ENCODE measurements around the gene NUDC. TPM values are rescaled to one million over a fixed set of nuclear protein-coding genes. Genes with fewer than 3 reads are reported as not detected.

NUDC gene
- polyA plus RNA-seq, 1 of the 3 experiments (the other 2 are of a cell fraction): 153 TPM

- H3K4me3 ChIP-seq (ENCODE audit: low read depth in 2 of 2, low read length in 1 of 2): no peak overlapping the region
- TF ChIP-seq JUND (IDR thresholded peaks at IDR 0.05) (no peak), CHD2 (IDR thresholded peaks at IDR 0.05; ENCODE audit: low read length, partially characterized antibody) (no peak), FOXJ3 (CRISPR knock-in tag; IDR thresholded peaks at IDR 0.05) (no peak), FOXM1 (IDR thresholded peaks at IDR 0.05; ENCODE audit: low read depth) (no peak), YY1 (IDR thresholded peaks at IDR 0.05; ENCODE audit: low read depth) (no peak), SIN3A (IDR thresholded peaks at IDR 0.05; ENCODE audit: borderline replicate concordance, low read depth, low read length) (no peak), MXI1 (IDR thresholded peaks at IDR 0.05; ENCODE audit: low read depth, low read length) (no peak), MAX (IDR thresholded peaks at IDR 0.05; ENCODE audit: low read depth) (no peak), FOSL2 (IDR thresholded peaks at IDR 0.05; ENCODE audit: borderline replicate concordance, low read depth) (no peak), NRF1 (IDR thresholded peaks at IDR 0.05; ENCODE audit: low read depth, low read length) (no peak), TCF12 (IDR thresholded peaks at IDR 0.05) (no peak), POLR2AphosphoS5 (IDR thresholded peaks at IDR 0.05; ENCODE audit: low read depth, low read length) (no peak)
- TF ChIP-seq, protein P1, sequence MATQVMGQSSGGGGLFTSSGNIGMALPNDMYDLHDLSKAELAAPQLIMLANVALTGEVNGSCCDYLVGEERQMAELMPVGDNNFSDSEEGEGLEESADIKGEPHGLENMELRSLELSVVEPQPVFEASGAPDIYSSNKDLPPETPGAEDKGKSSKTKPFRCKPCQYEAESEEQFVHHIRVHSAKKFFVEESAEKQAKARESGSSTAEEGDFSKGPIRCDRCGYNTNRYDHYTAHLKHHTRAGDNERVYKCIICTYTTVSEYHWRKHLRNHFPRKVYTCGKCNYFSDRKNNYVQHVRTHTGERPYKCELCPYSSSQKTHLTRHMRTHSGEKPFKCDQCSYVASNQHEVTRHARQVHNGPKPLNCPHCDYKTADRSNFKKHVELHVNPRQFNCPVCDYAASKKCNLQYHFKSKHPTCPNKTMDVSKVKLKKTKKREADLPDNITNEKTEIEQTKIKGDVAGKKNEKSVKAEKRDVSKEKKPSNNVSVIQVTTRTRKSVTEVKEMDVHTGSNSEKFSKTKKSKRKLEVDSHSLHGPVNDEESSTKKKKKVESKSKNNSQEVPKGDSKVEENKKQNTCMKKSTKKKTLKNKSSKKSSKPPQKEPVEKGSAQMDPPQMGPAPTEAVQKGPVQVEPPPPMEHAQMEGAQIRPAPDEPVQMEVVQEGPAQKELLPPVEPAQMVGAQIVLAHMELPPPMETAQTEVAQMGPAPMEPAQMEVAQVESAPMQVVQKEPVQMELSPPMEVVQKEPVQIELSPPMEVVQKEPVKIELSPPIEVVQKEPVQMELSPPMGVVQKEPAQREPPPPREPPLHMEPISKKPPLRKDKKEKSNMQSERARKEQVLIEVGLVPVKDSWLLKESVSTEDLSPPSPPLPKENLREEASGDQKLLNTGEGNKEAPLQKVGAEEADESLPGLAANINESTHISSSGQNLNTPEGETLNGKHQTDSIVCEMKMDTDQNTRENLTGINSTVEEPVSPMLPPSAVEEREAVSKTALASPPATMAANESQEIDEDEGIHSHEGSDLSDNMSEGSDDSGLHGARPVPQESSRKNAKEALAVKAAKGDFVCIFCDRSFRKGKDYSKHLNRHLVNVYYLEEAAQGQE (IDR thresholded peaks at IDR 0.05; ENCODE audit: low read depth, low read length): no peak
- TF ChIP-seq, protein P2, sequence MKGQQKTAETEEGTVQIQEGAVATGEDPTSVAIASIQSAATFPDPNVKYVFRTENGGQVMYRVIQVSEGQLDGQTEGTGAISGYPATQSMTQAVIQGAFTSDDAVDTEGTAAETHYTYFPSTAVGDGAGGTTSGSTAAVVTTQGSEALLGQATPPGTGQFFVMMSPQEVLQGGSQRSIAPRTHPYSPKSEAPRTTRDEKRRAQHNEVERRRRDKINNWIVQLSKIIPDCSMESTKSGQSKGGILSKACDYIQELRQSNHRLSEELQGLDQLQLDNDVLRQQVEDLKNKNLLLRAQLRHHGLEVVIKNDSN (IDR thresholded peaks at IDR 0.05; ENCODE audit: borderline replicate concordance, low read depth): no peak
- peaks cover 90% of the 10 kb centered on the region for H3K79me2 ChIP-seq (ENCODE audit: insufficient read depth)
- CTCF ChIA-PET: no interaction called here
- POLR2A ChIA-PET: no interaction called here
- no peaks in the 10 kb centered on the region for H3K27me3 ChIP-seq (ENCODE audit: insufficient read depth)
- peaks cover 18% of the 10 kb centered on the region; the same call in 1 of the 2 replicates for H4K20me1 ChIP-seq (ENCODE audit: insufficient read depth)
- peaks cover 5% of the 10 kb centered on the region for H3F3A ChIP-seq (replicated peaks; ENCODE audit: insufficient read depth)
- H3K9me3 ChIP-seq: no peaks in the 10 kb centered on the region
- 94% methylated on average over 6 of the region's 6 CpGs for WGBS (ENCODE audit: low lambda C conversion rate)
- H2AFZ ChIP-seq (ENCODE audit: low read depth): no peak overlapping the region
- no peak overlapping the region for H3K27ac ChIP-seq (ENCODE audit: low read depth in 2 of 2, low read length in 1 of 2)
- DNase-seq: no peak
- no peaks in the 10 kb centered on the region for H3K9me2 ChIP-seq
- H3K4me2 ChIP-seq: no peak overlapping the region
- H3K4me1 ChIP-seq (ENCODE audit: control insufficient read depth in 1 of 2, insufficient read depth in 2 of 2, low read depth in 1 of 2, low read length in 1 of 2): no peaks in the 10 kb centered on the region
- no peak overlapping the region for H3K9ac ChIP-seq
- peaks cover 0 to 20% of the 10 kb centered on the region in 2 experiments for H3K36me3 ChIP-seq (replicated peaks in 1 of 2; ENCODE audit: control insufficient read depth in 1 of 2, insufficient read depth in 2 of 2, low read length in 1 of 2)
These were observed 15.3 kb downstream of the NUDC start for GRCh38 chr1:26936823-26937222.

Data from SK-N-SH (cell line).